GM23338 (cell line): ENCODE measurements around the gene TMEM150C. TPM values are rescaled to one million over a fixed set of nuclear protein-coding genes. Genes with fewer than 3 reads are reported as not detected.

ENCODE experiments used
- ATAC-seq: fragments of 200-7000 bp; cut with Tn5 transposase; 3 replicates; pipeline ENCODE4 v1.9.1; 2020
- DNase-seq: peaks from one replicate; pipeline ENCODE4 v3.0.0-alpha.2; 2015; ENCODE audit warnings: low spot score
- H2AFZ ChIP-seq: fragments of 200-600 bp; sonication (generic); 2 replicates; pipeline ENCODE4 v1.8.0; 2016; ENCODE audit warnings: antibody characterized with exemption, mild to moderate bottlenecking, moderate library complexity
- H3F3A ChIP-seq: fragments of 200-600 bp; sonication (generic); replicated peaks from 2 replicates; pipeline ENCODE4 v1.8.0; 2017; ENCODE audit warnings: antibody characterized with exemption, mixed run types, low read depth
- H3K27ac ChIP-seq: fragments of 200-600 bp; sonication (generic); 2 replicates; pipeline ENCODE4 v1.6.1; 2016; ENCODE audit warnings: low read depth
- H3K27me3 ChIP-seq: fragments of 200-600 bp; sonication (generic); 2 replicates; pipeline ENCODE4 v1.8.0; 2016; ENCODE audit warnings: mild to moderate bottlenecking, mixed run types, moderate library complexity; ENCODE audit not compliant: insufficient read depth
- H3K36me3 ChIP-seq: fragments of 200-600 bp; sonication (generic); 2 replicates; pipeline ENCODE4 v1.8.0; 2016; ENCODE audit warnings: mild to moderate bottlenecking; ENCODE audit not compliant: insufficient read depth
- H3K4me1 ChIP-seq: fragments of 200-600 bp; sonication (generic); 2 replicates; pipeline ENCODE4 v1.8.0; 2016; ENCODE audit warnings: mild to moderate bottlenecking, moderate library complexity; ENCODE audit not compliant: insufficient read depth
- H3K4me2 ChIP-seq: fragments of 200-600 bp; sonication (generic); 2 replicates; pipeline ENCODE4 v1.7.1; 2017; ENCODE audit warnings: mixed run types
- H3K4me3 ChIP-seq: fragments of 200-600 bp; sonication (generic); 2 replicates; pipeline ENCODE4 v1.6.1; 2016; ENCODE audit warnings: mixed run types
- H3K79me2 ChIP-seq: fragments of 200-600 bp; sonication (generic); replicated peaks from 2 replicates; pipeline ENCODE4 v1.8.0; 2017; ENCODE audit warnings: mild to moderate bottlenecking; ENCODE audit not compliant: insufficient read depth
- H3K9me2 ChIP-seq: fragments of 200-600 bp; sonication (generic); 2 replicates; pipeline ENCODE4 v1.8.0; 2017; ENCODE audit not compliant: insufficient read depth
- H4K20me1 ChIP-seq: fragments of 200-600 bp; sonication (generic); replicated peaks from 2 replicates; pipeline ENCODE4 v1.8.0; 2017; ENCODE audit warnings: mild to moderate bottlenecking; ENCODE audit not compliant: insufficient read depth
- H3K27ac Mint-ChIP-seq: 2 replicates; pipeline ENCODE4 v1.8.0; 2020; ENCODE audit warnings: inconsistent platforms, mild to moderate bottlenecking, moderate library complexity, mixed read lengths
- H3K27me3 Mint-ChIP-seq: 3 replicates; pipeline ENCODE4 v1.8.0; 2022; ENCODE audit warnings: low read depth, mild to moderate bottlenecking, moderate library complexity, mixed read lengths, inconsistent platforms; ENCODE audit not compliant: insufficient read depth, poor library complexity
- H3K36me3 Mint-ChIP-seq: 3 replicates; pipeline ENCODE4 v1.8.0; 2021; ENCODE audit warnings: low read depth, mild to moderate bottlenecking, inconsistent platforms, moderate library complexity, mixed read lengths
- H3K4me1 Mint-ChIP-seq: 3 replicates; pipeline ENCODE4 v1.8.0; 2020; ENCODE audit warnings: mild to moderate bottlenecking, inconsistent platforms, mixed read lengths
- H3K4me3 Mint-ChIP-seq: 3 replicates; pipeline ENCODE4 v1.8.0; 2021; ENCODE audit warnings: moderate library complexity, mild to moderate bottlenecking, inconsistent platforms, mixed read lengths
- H3K9me3 Mint-ChIP-seq: 3 replicates; pipeline ENCODE4 v1.8.0; 2020; ENCODE audit warnings: moderate library complexity, mild to moderate bottlenecking, inconsistent platforms, mixed read lengths
- CREB1 ChIP-seq: fragments of 250-450 bp; sonication (Bioruptor Pico); IDR thresholded peaks from 2 replicates; pipeline ENCODE4 v1.5.0; 2020; ENCODE audit warnings: low read depth, mild to moderate bottlenecking, moderate library complexity
- EZH2 ChIP-seq: fragments of 200-600 bp; sonication (generic); IDR thresholded peaks from one replicate; pipeline ENCODE4 v1.8.0; 2017; ENCODE audit warnings: antibody characterized with exemption, mild to moderate bottlenecking, low read depth; ENCODE audit not compliant: unreplicated experiment
- EZH2phosphoT487 ChIP-seq: fragments of 200-600 bp; sonication (generic); IDR thresholded peaks from one replicate; pipeline ENCODE4 v1.8.1; 2018; ENCODE audit warnings: antibody characterized with exemption; ENCODE audit not compliant: unreplicated experiment
- JUNB ChIP-seq: IDR thresholded peaks from one replicate; pipeline ENCODE4 v1.6.1; 2016; ENCODE audit warnings: antibody characterized with exemption; ENCODE audit not compliant: unreplicated experiment
- NANOG ChIP-seq: IDR thresholded peaks from 2 replicates; pipeline ENCODE4 v1.6.1; 2016; ENCODE audit warnings: antibody characterized with exemption, borderline replicate concordance
- POLR2AphosphoS5 ChIP-seq: IDR thresholded peaks from 2 replicates; pipeline ENCODE4 v1.6.1; 2016; ENCODE audit warnings: antibody characterized with exemption, low read depth
- STAT1 ChIP-seq: IDR thresholded peaks from one replicate; pipeline ENCODE4 v1.6.1; 2016; ENCODE audit warnings: antibody characterized with exemption; ENCODE audit not compliant: unreplicated experiment
- ZNF114 ChIP-seq: fragments of 250-450 bp; sonication (Bioruptor Pico); IDR thresholded peaks from 2 replicates; pipeline ENCODE4 v1.5.0; 2020; ENCODE audit warnings: mild to moderate bottlenecking, moderate library complexity
- ZNF331 ChIP-seq: fragments of 250-450 bp; sonication (Bioruptor Pico); IDR thresholded peaks from 2 replicates; pipeline ENCODE4 v1.5.0; 2020; ENCODE audit warnings: low read depth, mild to moderate bottlenecking, moderate library complexity
- polyA plus RNA-seq: library from polyadenylated mRNA; unstranded; fragments of >200 nt; fragmentation: Nextera tagmentation; extraction: Ambion mirVana; gene quantifications from 2 replicates; pipeline ENCODE4 v1.2.1, GENCODE V29; 2016
- total RNA-seq: library from RNA; depleted of rRNA; stranded (reverse); fragments of >200 nt; shearing (Covaris generic); gene quantifications from 2 replicates; pipeline ENCODE4 v1.2.3, GENCODE V29; 2014
- TF ChIP-seq, protein P1 (sequence below), 2 experiments: fragments of 200-600 bp in 1 of 2; sonication (generic) in 1 of 2; conservative IDR thresholded peaks; 2 replicates each; pipeline versions ENCODE4 v1.5.1 to v1.6.1; 2016 to 2017; ENCODE audit warnings: antibody characterized with exemption in 2 of 2, low read depth in 2 of 2, mild to moderate bottlenecking in 2 of 2, moderate library complexity in 1 of 2
- TF ChIP-seq, protein P2 (sequence below): fragments of 250-450 bp; sonication (Bioruptor Pico); IDR thresholded peaks from 2 replicates; pipeline ENCODE4 v1.5.0; 2020; ENCODE audit warnings: mild to moderate bottlenecking, moderate library complexity
- TF ChIP-seq, protein P3 (sequence below): IDR thresholded peaks from 2 replicates; pipeline ENCODE4 v1.6.1; 2016; ENCODE audit warnings: antibody characterized with exemption
- TF ChIP-seq, protein P4 (sequence below): IDR thresholded peaks from one replicate; pipeline ENCODE4 v1.6.1; 2018; ENCODE audit warnings: antibody characterized with exemption; ENCODE audit not compliant: unreplicated experiment

The TMEM150C gene
- total and polyA plus RNA-seq, 2 experiments from 2014 or later: 1.7 to 4.0 TPM

DNA sequence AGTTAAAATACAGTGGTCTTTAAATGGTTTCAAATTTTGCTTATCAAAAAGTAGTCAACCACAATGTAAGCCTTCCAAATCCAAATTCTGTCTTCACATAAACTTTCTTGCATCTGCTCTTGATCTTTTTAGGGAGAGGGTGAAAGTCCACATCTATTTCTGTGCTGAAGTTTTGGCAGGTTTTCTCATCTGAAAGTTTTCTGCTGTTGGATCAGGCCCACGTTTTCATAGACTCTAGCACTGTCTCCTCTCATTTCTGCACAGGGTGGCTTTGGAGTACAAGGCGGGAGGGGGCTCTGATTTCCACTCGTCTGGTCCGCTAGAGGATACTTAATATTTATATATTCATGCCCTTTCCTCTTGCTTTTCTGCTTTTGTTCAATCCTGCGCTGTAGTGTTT lies 18.1 kb upstream of the TMEM150C start:
- no peaks in the 10 kb centered on the region for H4K20me1 ChIP-seq
- no peak overlapping the region for H3K4me3 Mint-ChIP-seq
- TF ChIP-seq JUNB (no peak), ZNF331 (CRISPR knock-in tag) (no peak), EZH2 (no peak), ZNF114 (CRISPR knock-in tag) (no peak), STAT1 (no peak), CREB1 (no peak), EZH2phosphoT487 (no peak), POLR2AphosphoS5 (no peak), NANOG (no peak)
- TF ChIP-seq, protein P1, sequence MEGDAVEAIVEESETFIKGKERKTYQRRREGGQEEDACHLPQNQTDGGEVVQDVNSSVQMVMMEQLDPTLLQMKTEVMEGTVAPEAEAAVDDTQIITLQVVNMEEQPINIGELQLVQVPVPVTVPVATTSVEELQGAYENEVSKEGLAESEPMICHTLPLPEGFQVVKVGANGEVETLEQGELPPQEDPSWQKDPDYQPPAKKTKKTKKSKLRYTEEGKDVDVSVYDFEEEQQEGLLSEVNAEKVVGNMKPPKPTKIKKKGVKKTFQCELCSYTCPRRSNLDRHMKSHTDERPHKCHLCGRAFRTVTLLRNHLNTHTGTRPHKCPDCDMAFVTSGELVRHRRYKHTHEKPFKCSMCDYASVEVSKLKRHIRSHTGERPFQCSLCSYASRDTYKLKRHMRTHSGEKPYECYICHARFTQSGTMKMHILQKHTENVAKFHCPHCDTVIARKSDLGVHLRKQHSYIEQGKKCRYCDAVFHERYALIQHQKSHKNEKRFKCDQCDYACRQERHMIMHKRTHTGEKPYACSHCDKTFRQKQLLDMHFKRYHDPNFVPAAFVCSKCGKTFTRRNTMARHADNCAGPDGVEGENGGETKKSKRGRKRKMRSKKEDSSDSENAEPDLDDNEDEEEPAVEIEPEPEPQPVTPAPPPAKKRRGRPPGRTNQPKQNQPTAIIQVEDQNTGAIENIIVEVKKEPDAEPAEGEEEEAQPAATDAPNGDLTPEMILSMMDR (conservative IDR thresholded peaks at IDR 0.05; ENCODE audit: low read depth in 2 of 2): no peak
- TF ChIP-seq, protein P2, sequence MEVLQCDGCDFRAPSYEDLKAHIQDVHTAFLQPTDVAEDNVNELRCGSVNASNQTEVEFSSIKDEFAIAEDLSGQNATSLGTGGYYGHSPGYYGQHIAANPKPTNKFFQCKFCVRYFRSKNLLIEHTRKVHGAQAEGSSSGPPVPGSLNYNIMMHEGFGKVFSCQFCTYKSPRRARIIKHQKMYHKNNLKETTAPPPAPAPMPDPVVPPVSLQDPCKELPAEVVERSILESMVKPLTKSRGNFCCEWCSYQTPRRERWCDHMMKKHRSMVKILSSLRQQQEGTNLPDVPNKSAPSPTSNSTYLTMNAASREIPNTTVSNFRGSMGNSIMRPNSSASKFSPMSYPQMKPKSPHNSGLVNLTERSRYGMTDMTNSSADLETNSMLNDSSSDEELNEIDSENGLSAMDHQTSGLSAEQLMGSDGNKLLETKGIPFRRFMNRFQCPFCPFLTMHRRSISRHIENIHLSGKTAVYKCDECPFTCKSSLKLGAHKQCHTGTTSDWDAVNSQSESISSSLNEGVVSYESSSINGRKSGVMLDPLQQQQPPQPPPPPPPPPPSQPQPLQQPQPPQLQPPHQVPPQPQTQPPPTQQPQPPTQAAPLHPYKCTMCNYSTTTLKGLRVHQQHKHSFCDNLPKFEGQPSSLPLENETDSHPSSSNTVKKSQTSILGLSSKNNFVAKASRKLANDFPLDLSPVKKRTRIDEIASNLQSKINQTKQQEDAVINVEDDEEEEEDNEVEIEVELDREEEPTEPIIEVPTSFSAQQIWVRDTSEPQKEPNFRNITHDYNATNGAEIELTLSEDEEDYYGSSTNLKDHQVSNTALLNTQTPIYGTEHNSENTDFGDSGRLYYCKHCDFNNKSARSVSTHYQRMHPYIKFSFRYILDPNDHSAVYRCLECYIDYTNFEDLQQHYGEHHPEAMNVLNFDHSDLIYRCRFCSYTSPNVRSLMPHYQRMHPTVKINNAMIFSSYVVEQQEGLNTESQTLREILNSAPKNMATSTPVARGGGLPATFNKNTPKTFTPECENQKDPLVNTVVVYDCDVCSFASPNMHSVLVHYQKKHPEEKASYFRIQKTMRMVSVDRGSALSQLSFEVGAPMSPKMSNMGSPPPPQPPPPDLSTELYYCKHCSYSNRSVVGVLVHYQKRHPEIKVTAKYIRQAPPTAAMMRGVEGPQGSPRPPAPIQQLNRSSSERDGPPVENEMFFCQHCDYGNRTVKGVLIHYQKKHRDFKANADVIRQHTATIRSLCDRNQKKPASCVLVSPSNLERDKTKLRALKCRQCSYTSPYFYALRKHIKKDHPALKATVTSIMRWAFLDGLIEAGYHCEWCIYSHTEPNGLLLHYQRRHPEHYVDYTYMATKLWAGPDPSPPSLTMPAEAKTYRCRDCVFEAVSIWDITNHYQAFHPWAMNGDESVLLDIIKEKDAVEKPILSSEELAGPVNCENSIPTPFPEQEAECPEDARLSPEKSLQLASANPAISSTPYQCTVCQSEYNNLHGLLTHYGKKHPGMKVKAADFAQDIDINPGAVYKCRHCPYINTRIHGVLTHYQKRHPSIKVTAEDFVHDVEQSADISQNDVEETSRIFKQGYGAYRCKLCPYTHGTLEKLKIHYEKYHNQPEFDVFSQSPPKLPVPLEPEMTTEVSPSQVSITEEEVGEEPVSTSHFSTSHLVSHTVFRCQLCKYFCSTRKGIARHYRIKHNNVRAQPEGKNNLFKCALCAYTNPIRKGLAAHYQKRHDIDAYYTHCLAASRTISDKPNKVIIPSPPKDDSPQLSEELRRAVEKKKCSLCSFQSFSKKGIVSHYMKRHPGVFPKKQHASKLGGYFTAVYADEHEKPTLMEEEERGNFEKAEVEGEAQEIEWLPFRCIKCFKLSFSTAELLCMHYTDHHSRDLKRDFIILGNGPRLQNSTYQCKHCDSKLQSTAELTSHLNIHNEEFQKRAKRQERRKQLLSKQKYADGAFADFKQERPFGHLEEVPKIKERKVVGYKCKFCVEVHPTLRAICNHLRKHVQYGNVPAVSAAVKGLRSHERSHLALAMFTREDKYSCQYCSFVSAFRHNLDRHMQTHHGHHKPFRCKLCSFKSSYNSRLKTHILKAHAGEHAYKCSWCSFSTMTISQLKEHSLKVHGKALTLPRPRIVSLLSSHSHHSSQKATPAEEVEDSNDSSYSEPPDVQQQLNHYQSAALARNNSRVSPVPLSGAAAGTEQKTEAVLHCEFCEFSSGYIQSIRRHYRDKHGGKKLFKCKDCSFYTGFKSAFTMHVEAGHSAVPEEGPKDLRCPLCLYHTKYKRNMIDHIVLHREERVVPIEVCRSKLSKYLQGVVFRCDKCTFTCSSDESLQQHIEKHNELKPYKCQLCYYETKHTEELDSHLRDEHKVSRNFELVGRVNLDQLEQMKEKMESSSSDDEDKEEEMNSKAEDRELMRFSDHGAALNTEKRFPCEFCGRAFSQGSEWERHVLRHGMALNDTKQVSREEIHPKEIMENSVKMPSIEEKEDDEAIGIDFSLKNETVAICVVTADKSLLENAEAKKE (CRISPR knock-in tag): no peak
- TF ChIP-seq, protein P3, sequence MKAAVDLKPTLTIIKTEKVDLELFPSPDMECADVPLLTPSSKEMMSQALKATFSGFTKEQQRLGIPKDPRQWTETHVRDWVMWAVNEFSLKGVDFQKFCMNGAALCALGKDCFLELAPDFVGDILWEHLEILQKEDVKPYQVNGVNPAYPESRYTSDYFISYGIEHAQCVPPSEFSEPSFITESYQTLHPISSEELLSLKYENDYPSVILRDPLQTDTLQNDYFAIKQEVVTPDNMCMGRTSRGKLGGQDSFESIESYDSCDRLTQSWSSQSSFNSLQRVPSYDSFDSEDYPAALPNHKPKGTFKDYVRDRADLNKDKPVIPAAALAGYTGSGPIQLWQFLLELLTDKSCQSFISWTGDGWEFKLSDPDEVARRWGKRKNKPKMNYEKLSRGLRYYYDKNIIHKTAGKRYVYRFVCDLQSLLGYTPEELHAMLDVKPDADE: no peak
- TF ChIP-seq, protein P4, sequence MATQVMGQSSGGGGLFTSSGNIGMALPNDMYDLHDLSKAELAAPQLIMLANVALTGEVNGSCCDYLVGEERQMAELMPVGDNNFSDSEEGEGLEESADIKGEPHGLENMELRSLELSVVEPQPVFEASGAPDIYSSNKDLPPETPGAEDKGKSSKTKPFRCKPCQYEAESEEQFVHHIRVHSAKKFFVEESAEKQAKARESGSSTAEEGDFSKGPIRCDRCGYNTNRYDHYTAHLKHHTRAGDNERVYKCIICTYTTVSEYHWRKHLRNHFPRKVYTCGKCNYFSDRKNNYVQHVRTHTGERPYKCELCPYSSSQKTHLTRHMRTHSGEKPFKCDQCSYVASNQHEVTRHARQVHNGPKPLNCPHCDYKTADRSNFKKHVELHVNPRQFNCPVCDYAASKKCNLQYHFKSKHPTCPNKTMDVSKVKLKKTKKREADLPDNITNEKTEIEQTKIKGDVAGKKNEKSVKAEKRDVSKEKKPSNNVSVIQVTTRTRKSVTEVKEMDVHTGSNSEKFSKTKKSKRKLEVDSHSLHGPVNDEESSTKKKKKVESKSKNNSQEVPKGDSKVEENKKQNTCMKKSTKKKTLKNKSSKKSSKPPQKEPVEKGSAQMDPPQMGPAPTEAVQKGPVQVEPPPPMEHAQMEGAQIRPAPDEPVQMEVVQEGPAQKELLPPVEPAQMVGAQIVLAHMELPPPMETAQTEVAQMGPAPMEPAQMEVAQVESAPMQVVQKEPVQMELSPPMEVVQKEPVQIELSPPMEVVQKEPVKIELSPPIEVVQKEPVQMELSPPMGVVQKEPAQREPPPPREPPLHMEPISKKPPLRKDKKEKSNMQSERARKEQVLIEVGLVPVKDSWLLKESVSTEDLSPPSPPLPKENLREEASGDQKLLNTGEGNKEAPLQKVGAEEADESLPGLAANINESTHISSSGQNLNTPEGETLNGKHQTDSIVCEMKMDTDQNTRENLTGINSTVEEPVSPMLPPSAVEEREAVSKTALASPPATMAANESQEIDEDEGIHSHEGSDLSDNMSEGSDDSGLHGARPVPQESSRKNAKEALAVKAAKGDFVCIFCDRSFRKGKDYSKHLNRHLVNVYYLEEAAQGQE: no peak

More for the DNA sequence above, 18.1 kb upstream of the TMEM150C start:
- 0 out of 2 replicates have a peak, but pooled peaks cover 4% of the 10 kb centered on the region for H3F3A ChIP-seq
- no peaks in the 10 kb centered on the region for H3K36me3 ChIP-seq
- Mint-ChIP-seq H3K27me3 (peaks cover 4% of the 10 kb centered on the region), H3K4me1 (peaks cover 29% of the 10 kb centered on the region), H3K9me3 (no peaks in the 10 kb centered on the region), H3K27ac (no peak overlapping the region), H3K36me3 (no peaks in the 10 kb centered on the region)
- no peak overlapping the region for H3K27ac ChIP-seq
- H3K79me2 ChIP-seq: no peaks in the 10 kb centered on the region
- no peak overlapping the region for H3K4me2 ChIP-seq
- no peak overlapping the region for H3K4me3 ChIP-seq
- ATAC-seq: no peak
- no peak for DNase-seq
- H3K9me2 ChIP-seq: 0 out of 2 replicates have a peak, but pooled peaks cover 5% of the 10 kb centered on the region
- H3K27me3 ChIP-seq: no peaks in the 10 kb centered on the region
- peaks cover 17% of the 10 kb centered on the region for H3K4me1 ChIP-seq
- H2AFZ ChIP-seq: no peak overlapping the region
